A549 (cell line): ENCODE data around the gene MYH6. TPM values are rescaled to one million over a fixed set of nuclear protein-coding genes. Genes with fewer than 3 reads are reported as not detected.

Experiments used
- ATAC-seq, 2 experiments: fragments of 200-7000 bp in 1 of 2; fragments of >200 bp in 1 of 2; cut with Nextera tagmentation in 1 of 2; cut with Tn5 transposase in 1 of 2; 3 replicates each; pipeline versions ENCODE4 v1.8.0 to v1.9.1; 2018 to 2020; ENCODE audit warnings: mild to moderate bottlenecking in 1 of 2, moderate library complexity in 1 of 2
- CTCF ChIA-PET: fragments of 300-600 bp; sonication (Branson Sonifier 250); formaldehyde crosslinking; extraction: SDS; loops from one replicate; lab custom pipeline; 2021; ENCODE audit warnings: antibody characterized with exemption, inconsistent platforms; lab: Yijun Ruan, JAX
- POLR2A ChIA-PET: fragments of 350-600 bp; formaldehyde crosslinking; extraction: SDS; loops from one replicate; lab custom pipeline; 2021; ENCODE audit warnings: antibody characterized with exemption, inconsistent platforms; lab: Yijun Ruan, JAX
- DNase-seq, 2 experiments: peaks; one replicate each; pipeline versions ENCODE4 v3.0.0 to v3.0.0-alpha.2; 2011 to 2016; ENCODE audit warnings: low read depth in 1 of 2, low spot score in 1 of 2
- FAIRE-seq: peaks from 2 replicates; lab custom pipeline; 2011; peaks lifted over from hg19 to GRCh38; lab: Jason Lieb, UNC
- H3K27ac ChIP-seq, 2 experiments: fragments of >200 bp; sonication (Bioruptor Twin); formaldehyde crosslinking; 3 replicates each; pipeline ENCODE4 v1.5.1; 2016 to 2017
- H3K4me1 ChIP-seq: fragments of >200 bp; sonication (Bioruptor Twin); formaldehyde crosslinking; 3 replicates; pipeline ENCODE4 v1.6.1; 2016
- H3K4me2 ChIP-seq: fragments of >200 bp; sonication (Bioruptor Twin); formaldehyde crosslinking; 3 replicates; pipeline ENCODE4 v1.6.1; 2016
- H3K4me3 ChIP-seq: fragments of >200 bp; sonication (Bioruptor Twin); formaldehyde crosslinking; 3 replicates; pipeline ENCODE4 v1.5.1; 2016
- H3K9me3 ChIP-seq: fragments of >200 bp; sonication (Bioruptor Twin); formaldehyde crosslinking; 3 replicates; pipeline ENCODE4 v1.6.1; 2016
- CBX2 ChIP-seq: fragments of 200-600 bp; sonication (generic); IDR thresholded peaks from 2 replicates; pipeline ENCODE4 v1.6.1; 2016; ENCODE audit warnings: low read depth, mild to moderate bottlenecking, borderline replicate concordance
- CTCF ChIP-seq: fragments of >200 bp; sonication (Bioruptor Twin); formaldehyde crosslinking; IDR thresholded peaks from 3 replicates; pipeline ENCODE4 v1.5.1; 2016
- E2F6 ChIP-seq: IDR thresholded peaks from 2 replicates; pipeline ENCODE4 v1.6.1; 2012; ENCODE audit warnings: low read depth, borderline replicate concordance
- EHF ChIP-seq: fragments of 250-450 bp; sonication (Bioruptor Pico); IDR thresholded peaks from 2 replicates; pipeline ENCODE4 v1.5.0; 2020; ENCODE audit warnings: mild to moderate bottlenecking
- EHMT2 ChIP-seq: fragments of 200-600 bp; sonication (generic); IDR thresholded peaks from 2 replicates; pipeline ENCODE4 v1.6.1; 2016; ENCODE audit warnings: antibody characterized with exemption, low read depth, mild to moderate bottlenecking, moderate library complexity
- ELK1 ChIP-seq: fragments of 150-350 bp; IDR thresholded peaks from 2 replicates; pipeline ENCODE4 v1.6.1; 2014; ENCODE audit warnings: low read depth, mild to moderate bottlenecking, low read length
- FOSB ChIP-seq: fragments of 250-450 bp; sonication (Bioruptor Pico); IDR thresholded peaks from 2 replicates; pipeline ENCODE4 v1.5.0; 2020; ENCODE audit warnings: mild to moderate bottlenecking, moderate library complexity
- FOSL2 ChIP-seq, 2 experiments: fragments of 450-650 bp in 1 of 2; fragments of >200 bp in 1 of 2; sonication (Bioruptor Twin) in 1 of 2; formaldehyde crosslinking; IDR thresholded peaks; 2 replicates each; pipeline versions ENCODE4 v1.5.0 to v1.6.1; 2016 to 2020; ENCODE audit warnings: mild to moderate bottlenecking in 1 of 2, moderate library complexity in 1 of 2
- HOXA7 ChIP-seq: fragments of 250-450 bp; sonication (Bioruptor Pico); IDR thresholded peaks from 2 replicates; pipeline ENCODE4 v1.5.0; 2020; ENCODE audit warnings: mild to moderate bottlenecking, moderate library complexity
- HOXB5 ChIP-seq: fragments of 250-450 bp; sonication (Bioruptor Pico); IDR thresholded peaks from 2 replicates; pipeline ENCODE4 v1.5.0; 2020; ENCODE audit warnings: mild to moderate bottlenecking, moderate library complexity
- JUNB ChIP-seq: fragments of >200 bp; sonication (Bioruptor Twin); formaldehyde crosslinking; IDR thresholded peaks from 2 replicates; pipeline ENCODE4 v1.6.1; 2016
- KDM1A ChIP-seq: fragments of 200-600 bp; sonication (generic); IDR thresholded peaks from 2 replicates; pipeline ENCODE4 v1.6.1; 2016; ENCODE audit warnings: low read depth, mild to moderate bottlenecking
- KDM5A ChIP-seq: fragments of 200-600 bp; sonication (generic); IDR thresholded peaks from 2 replicates; pipeline ENCODE4 v1.6.1; 2016; ENCODE audit warnings: antibody characterized with exemption, mild to moderate bottlenecking
- MAX ChIP-seq: IDR thresholded peaks from 2 replicates; pipeline ENCODE4 v1.6.1; 2012
- MAZ ChIP-seq: fragments of 150-350 bp; IDR thresholded peaks from 2 replicates; pipeline ENCODE4 v1.6.1; 2014; ENCODE audit warnings: antibody characterized with exemption, low read depth, low read length, borderline replicate concordance
- POLR2A ChIP-seq: IDR thresholded peaks from 2 replicates; pipeline ENCODE4 v1.6.1; 2012; ENCODE audit warnings: mild to moderate bottlenecking, low read length
- RARB ChIP-seq: fragments of 250-450 bp; sonication (Bioruptor Pico); IDR thresholded peaks from 2 replicates; pipeline ENCODE4 v1.8.0; 2021; ENCODE audit warnings: mild to moderate bottlenecking, moderate library complexity
- REST ChIP-seq: fragments of 200-600 bp; sonication (generic); IDR thresholded peaks from 2 replicates; pipeline ENCODE4 v1.6.1; 2016; ENCODE audit warnings: antibody characterized with exemption, mild to moderate bottlenecking, moderate library complexity
- SREBF2 ChIP-seq: fragments of 450-650 bp; IDR thresholded peaks from 2 replicates; pipeline ENCODE4 v1.6.1; 2014; ENCODE audit warnings: mild to moderate bottlenecking, moderate library complexity
- TP53 ChIP-seq: fragments of 250-450 bp; sonication (Bioruptor Pico); IDR thresholded peaks from 2 replicates; pipeline ENCODE4 v1.5.0; 2021; ENCODE audit warnings: mild to moderate bottlenecking, moderate library complexity
- ZC3H11A ChIP-seq: fragments of 450-650 bp; IDR thresholded peaks from 2 replicates; pipeline ENCODE4 v1.6.1; 2014; ENCODE audit warnings: antibody characterized with exemption, mild to moderate bottlenecking
- ZSCAN20 ChIP-seq: fragments of 250-450 bp; sonication (Bioruptor Pico); IDR thresholded peaks from 2 replicates; pipeline ENCODE4 v1.8.0; 2022; ENCODE audit warnings: mild to moderate bottlenecking, moderate library complexity
- WGBS: methylation state at CpG from one replicate; pipeline ENCODE4 v1.1.6; 2017; ENCODE audit errors: missing lambda C conversion rate; 5-methylcytosine and 5-hydroxymethylcytosine counted together
- polyA plus RNA-seq, 4 experiments: library from polyadenylated mRNA; depleted of rRNA in 3 of 4; stranded (reverse); fragments of >200 nt; fragmentation: RNase III in 1 of 4; extraction: RNeasy Plus Mini Kit Qiagen cat#74134 plus additional on column Dnase treatment in 1 of 4; gene quantifications; 2 replicates in 3 of 4; 3 replicates in 1 of 4; pipeline ENCODE4 v1.2.3, GENCODE V29; 2011 to 2017

MYH6 gene
- polyA plus RNA-seq, 2 of the 4 experiments (the other 2 are of a cell fraction) = not detected

GRCh38 chr14:23443411-23443812 lies 35.3 kb upstream of the MYH6 start:
- no peak for FAIRE-seq
- no peak for DNase-seq
- CTCF ChIA-PET = interaction anchor here (1.3 to 2.1 kb wide), 4 partner anchors 9 to 63 kb away, joined by 3 to 7 read pairs (median 4); no protein-coding TSS in a partner anchor

GRCh38 chr14:23442721-23443356 lies 34.8 kb upstream of the MYH6 start:
- Histone ChIP-seq H3K27ac (no peak overlapping the region), H3K9me3 (no peaks in the 10 kb centered on the region), H3K4me3 (no peak overlapping the region), H3K4me1 (no peaks in the 10 kb centered on the region), H3K4me2 (no peak overlapping the region)
- ChIA-PET CTCF (interaction anchor here (1.0 to 1.7 kb wide), 6 partner anchors 9 to 67 kb away, joined by 3 to 4 read pairs (median 4); no protein-coding TSS in a partner anchor), POLR2A (no interaction called here)
- no peak for ATAC-seq
- DNase-seq = no peak
- no peak for FAIRE-seq
- WGBS = 37% methylated on average over 9 of the region's 9 CpGs
- TF ChIP-seq FOSL2 (IDR thresholded peaks at IDR 0.05) = no peak
- TF ChIP-seq FOSL2 (CRISPR knock-in tag; IDR thresholded peaks at IDR 0.05) = no peak
- TF ChIP-seq HOXB5 (CRISPR knock-in tag) = no peak
- TF ChIP-seq RARB = no peak
- TF ChIP-seq E2F6 = no peak
- TF ChIP-seq REST = no peak
- TF ChIP-seq EHMT2 = no peak

More at GRCh38 chr14:23443411-23443812, 35.3 kb upstream of the MYH6 start:
- 43% methylated on average over 11 of the region's 11 CpGs for WGBS
- H3K27ac ChIP-seq = no peak overlapping the region
- no peak overlapping the region for H3K4me2 ChIP-seq
- POLR2A ChIA-PET = no interaction called here
- no peaks in the 10 kb centered on the region for H3K4me1 ChIP-seq
- no peak overlapping the region for H3K4me3 ChIP-seq
- no peaks in the 10 kb centered on the region for H3K9me3 ChIP-seq
- TF ChIP-seq MAZ (no peak), MAX (no peak)
- ATAC-seq = no peak

GRCh38 chr14:23441076-23441475 lies 33.0 kb upstream of the MYH6 start:
- Histone ChIP-seq H3K4me2 (no peak overlapping the region), H3K27ac (no peak overlapping the region), H3K4me3 (no peak overlapping the region), H3K4me1 (no peaks in the 10 kb centered on the region), H3K9me3 (no peaks in the 10 kb centered on the region)
- ATAC-seq = no peak
- no peak for DNase-seq
- 10% methylated on average over 1 of the region's 1 CpG for WGBS
- ChIA-PET CTCF (interaction anchor here (0.7 kb wide), 1 partner anchor 64 kb away, joined by 3 read pairs; the partner anchor contains the start of gene CMTM5), POLR2A (no interaction called here)
- FAIRE-seq = no peak
- TF ChIP-seq CBX2 = no peak
- TF ChIP-seq EHF (CRISPR knock-in tag) = no peak
- TF ChIP-seq KDM1A = no peak
- TF ChIP-seq TP53 (CRISPR knock-in tag) = no peak
- TF ChIP-seq KDM5A = no peak
- TF ChIP-seq ZSCAN20 (CRISPR knock-in tag) = no peak
- no peak for TF ChIP-seq ELK1
- TF ChIP-seq CTCF = no peak
- no peak for TF ChIP-seq SREBF2
- no peak for TF ChIP-seq JUNB
- TF ChIP-seq POLR2A = no peak
- no peak for TF ChIP-seq REST
- no peak for TF ChIP-seq ZC3H11A
- no peak for TF ChIP-seq HOXA7 (CRISPR knock-in tag)
- no peak for TF ChIP-seq FOSL2 (IDR thresholded peaks at IDR 0.05)
- no peak for TF ChIP-seq FOSL2 (CRISPR knock-in tag; IDR thresholded peaks at IDR 0.05)
- TF ChIP-seq FOSB (CRISPR knock-in tag) = no peak
